ENCODE data around the gene ARMC5.

The ARMC5 gene

DNA sequence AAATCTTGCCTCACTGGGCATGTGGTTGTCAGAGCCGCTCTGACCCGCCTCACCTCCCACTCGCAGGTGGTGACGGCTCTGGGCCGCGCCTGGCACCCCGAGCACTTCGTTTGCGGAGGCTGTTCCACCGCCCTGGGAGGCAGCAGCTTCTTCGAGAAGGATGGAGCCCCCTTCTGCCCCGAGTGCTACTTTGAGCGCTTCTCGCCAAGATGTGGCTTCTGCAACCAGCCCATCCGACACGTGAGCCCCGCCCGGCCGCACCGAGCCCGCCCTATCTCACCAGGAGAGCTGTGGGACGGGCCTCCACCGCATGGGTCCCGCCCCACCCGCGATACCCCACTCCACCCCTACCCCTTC is 16.6 kb downstream of the ARMC5 start:
- Histone ChIP-seq H3K4me3 (peak overlapping the region; percentile 47), H3K27ac (peak overlapping the region in 1 of 2 donors; percentile 46)
- TF ChIP-seq, protein P1, sequence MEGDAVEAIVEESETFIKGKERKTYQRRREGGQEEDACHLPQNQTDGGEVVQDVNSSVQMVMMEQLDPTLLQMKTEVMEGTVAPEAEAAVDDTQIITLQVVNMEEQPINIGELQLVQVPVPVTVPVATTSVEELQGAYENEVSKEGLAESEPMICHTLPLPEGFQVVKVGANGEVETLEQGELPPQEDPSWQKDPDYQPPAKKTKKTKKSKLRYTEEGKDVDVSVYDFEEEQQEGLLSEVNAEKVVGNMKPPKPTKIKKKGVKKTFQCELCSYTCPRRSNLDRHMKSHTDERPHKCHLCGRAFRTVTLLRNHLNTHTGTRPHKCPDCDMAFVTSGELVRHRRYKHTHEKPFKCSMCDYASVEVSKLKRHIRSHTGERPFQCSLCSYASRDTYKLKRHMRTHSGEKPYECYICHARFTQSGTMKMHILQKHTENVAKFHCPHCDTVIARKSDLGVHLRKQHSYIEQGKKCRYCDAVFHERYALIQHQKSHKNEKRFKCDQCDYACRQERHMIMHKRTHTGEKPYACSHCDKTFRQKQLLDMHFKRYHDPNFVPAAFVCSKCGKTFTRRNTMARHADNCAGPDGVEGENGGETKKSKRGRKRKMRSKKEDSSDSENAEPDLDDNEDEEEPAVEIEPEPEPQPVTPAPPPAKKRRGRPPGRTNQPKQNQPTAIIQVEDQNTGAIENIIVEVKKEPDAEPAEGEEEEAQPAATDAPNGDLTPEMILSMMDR (IDR thresholded peaks at IDR 0.05), result no peak
- no peak for DNase-seq (ENCODE audit: low spot score)

DNA sequence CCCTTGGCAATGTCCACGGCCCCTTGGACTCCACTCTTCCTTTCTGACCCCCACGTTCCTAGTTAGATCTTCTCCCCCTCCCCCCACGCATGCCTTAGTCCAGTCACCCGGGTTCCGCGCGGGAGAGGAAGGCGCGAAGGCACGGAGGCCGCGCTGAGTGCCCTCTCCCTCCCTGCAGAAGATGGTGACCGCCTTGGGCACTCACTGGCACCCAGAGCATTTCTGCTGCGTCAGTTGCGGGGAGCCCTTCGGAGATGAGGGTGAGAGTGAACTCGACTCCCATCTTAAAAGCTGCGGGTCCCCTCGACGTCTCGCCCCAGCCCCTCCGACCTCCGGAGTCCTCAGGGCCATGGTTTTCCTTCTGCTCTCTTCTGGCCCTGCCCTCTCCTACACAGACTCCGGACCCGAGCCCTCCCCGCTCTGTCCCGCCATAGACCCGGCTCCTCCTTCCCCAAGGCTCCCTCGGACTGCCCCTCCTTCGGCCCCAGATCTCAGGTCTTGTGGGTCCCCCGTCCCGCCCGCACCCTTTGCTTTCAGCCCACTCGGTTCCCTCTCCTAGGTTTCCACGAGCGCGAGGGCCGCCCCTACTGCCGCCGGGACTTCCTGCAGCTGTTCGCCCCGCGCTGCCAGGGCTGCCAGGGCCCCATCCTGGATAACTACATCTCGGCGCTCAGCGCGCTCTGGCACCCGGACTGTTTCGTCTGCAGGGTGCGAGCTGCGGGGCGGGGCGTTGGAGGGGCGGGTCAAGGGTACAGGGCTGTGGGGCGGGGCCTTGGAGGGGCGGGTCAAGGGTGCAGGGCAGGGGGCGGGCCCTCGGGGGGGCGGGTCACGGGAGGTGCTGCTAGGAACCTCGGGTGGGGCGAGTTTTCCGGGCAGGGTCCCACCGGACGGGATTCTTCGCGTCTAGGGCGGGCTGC is 17.3 kb downstream of the ARMC5 start:
- no peak for DNase-seq (ENCODE audit: low spot score)
- H3K4me3 ChIP-seq, result peak overlapping the region; percentile 47
- H3K27ac ChIP-seq, result peak overlapping the region in 1 of 2 donors; percentile 46
- TF ChIP-seq, protein P1 (IDR thresholded peaks at IDR 0.05), result no peak

DNA sequence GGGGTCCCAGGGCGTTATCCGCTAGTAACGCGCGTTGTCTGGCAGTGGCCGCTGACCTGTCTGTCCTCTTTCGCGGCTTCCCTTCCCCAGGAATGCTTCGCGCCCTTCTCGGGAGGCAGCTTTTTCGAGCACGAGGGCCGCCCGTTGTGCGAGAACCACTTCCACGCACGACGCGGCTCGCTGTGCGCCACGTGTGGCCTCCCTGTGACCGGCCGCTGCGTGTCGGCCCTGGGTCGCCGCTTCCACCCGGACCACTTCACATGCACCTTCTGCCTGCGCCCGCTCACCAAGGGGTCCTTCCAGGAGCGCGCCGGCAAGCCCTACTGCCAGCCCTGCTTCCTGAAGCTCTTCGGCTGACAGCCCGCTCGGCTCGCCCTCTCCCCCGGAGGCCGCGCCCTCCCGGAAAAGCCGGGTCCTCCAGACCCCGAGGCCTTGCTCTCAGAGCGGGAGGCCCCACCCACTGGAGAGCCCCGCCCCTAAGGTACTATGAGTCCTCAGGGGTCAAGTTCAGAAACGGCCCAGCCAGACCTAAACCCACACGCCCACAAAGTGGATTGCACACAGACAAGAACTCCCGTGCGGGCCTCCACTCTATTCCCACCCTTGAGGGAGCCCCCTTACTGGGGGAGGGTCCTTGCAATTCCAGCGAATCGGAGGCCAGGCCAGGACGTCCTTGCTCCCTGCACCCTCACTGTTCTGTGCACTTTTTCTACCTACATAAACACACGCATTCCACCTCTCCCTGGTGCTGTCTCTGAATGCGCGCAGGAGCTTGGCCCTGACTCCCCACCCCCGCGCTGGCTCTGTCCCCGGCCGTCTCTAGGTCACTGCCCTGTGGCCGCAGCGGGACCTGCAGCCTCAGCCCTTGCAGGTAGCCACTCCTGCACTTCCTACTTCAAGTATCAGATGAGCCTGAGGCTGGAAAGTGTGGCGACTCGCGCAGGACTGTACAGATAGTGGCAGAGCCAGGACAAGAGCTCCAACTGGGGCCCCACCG is 18.2 kb downstream of the ARMC5 start:
- TF ChIP-seq, protein P1 (IDR thresholded peaks at IDR 0.05), result no peak
- Histone ChIP-seq H3K27ac (peak overlapping the region in 1 of 2 donors; percentile 46), H3K4me3 (peak overlapping the region; percentile 47)
- no peak for DNase-seq (ENCODE audit: low spot score)

DNA sequence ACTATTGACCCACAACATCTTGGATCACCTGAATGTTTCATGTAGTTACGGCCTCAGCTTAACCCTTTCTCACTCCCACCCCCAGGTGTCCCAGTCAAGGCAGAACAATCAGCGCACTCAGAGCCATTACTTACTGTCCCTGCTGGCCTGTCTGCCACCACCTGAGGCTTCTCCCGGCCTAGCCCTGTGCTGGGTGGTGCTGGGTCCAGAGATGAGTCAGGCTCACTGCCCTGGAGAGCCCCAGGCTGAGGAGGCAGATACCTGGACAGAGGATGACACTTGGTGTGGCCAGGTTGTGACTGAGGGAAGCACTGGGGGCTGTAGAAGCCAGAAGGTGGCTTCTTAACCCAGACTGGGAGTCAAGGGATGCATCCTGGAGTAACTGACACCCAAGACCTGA is 19.7 kb downstream of the ARMC5 start:
- no peak overlapping the region for H3K4me3 ChIP-seq
- no peak for DNase-seq (ENCODE audit: low spot score)
- H3K27ac ChIP-seq, result no peak overlapping the region
- TF ChIP-seq, protein P1 (IDR thresholded peaks at IDR 0.05), result no peak

DNA sequence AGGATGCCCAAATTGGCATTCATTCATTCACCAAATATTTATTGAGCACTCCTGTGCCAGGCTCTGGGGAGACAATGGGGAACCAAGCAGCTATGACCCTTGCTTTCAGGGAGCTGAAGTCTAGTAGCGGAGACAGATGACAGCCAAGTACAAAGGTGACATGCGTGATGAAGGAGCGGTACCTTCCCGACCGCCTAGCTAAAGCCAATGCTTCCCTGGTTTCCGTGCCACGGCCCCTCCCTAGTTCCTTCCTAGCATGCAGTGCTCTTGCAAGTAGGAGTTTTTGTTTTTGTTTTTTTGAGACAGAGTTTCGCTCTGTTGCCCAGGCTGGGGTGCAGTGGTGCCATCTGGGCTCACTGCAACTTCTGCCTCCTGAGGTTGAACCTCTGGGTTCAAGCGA is 20.4 kb downstream of the ARMC5 start:
- Histone ChIP-seq H3K4me3 (no peak overlapping the region), H3K27ac (no peak overlapping the region)
- no peak for DNase-seq (ENCODE audit: low spot score)
- TF ChIP-seq, protein P1 (IDR thresholded peaks at IDR 0.05), result no peak

DNA sequence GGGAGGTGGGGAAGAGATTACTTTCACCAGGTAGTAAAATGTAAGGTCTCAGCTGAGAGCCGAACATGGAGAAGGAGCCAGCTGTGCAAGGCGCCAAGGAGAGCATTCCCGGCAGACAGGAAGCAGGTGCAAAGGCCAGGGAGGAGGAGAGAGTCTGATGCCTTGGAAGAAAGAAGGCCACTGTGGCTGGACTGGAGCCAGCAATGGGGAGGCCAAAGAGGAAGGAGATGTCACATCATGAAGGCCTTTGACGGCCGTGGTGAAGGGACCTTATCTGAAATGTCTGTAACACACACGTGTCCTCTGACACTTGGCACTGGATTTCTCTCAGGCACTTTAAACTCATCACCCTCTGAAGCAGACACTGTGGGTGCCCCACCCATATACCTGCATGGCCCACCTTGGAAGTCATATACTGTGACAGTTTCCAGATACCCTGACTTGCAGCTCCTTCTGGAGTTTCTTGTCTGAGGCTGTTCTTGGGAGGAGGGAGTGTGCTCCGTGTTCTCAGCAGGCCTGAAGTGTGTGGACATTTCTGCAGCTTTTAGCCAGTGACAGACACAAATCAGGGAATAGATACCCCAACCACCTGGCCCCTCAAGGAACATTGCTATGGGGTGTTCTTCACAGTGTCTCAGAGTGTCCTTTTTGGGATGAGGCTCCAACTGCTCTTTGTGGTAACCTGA is 21.7 kb downstream of the ARMC5 start:
- TF ChIP-seq, protein P1 (IDR thresholded peaks at IDR 0.05), result no peak
- H3K4me3 ChIP-seq, result no peak overlapping the region
- DNase-seq (ENCODE audit: low spot score), result no peak
- no peak overlapping the region for H3K27ac ChIP-seq
